Suppressor macrophage (primary cell): ENCODE measurements around the gene HTR3B.
"Not testable (repeated sequence)": the region's sequence is repeated elsewhere in the genome, so short reads cannot be mapped to it uniquely, and the experiment has no call there.

ENCODE experiments used
- DNase-seq, 4 experiments: peaks; one replicate each; pipeline ENCODE4 v3.0.0-alpha.2; 2020 to 2022
- total RNA-seq, 17 experiments: gene quantifications; one replicate each; lab custom pipeline; 2026; ENCODE audit warnings: mixed read lengths in 6 of 17, inconsistent platforms in 3 of 17; lab: John Stamatoyannopoulos, UW

HTR3B gene, protein sequence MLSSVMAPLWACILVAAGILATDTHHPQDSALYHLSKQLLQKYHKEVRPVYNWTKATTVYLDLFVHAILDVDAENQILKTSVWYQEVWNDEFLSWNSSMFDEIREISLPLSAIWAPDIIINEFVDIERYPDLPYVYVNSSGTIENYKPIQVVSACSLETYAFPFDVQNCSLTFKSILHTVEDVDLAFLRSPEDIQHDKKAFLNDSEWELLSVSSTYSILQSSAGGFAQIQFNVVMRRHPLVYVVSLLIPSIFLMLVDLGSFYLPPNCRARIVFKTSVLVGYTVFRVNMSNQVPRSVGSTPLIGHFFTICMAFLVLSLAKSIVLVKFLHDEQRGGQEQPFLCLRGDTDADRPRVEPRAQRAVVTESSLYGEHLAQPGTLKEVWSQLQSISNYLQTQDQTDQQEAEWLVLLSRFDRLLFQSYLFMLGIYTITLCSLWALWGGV
- total RNA-seq, result 0 to 3.1 (median 0) reads per million in 17 experiments

DNA sequence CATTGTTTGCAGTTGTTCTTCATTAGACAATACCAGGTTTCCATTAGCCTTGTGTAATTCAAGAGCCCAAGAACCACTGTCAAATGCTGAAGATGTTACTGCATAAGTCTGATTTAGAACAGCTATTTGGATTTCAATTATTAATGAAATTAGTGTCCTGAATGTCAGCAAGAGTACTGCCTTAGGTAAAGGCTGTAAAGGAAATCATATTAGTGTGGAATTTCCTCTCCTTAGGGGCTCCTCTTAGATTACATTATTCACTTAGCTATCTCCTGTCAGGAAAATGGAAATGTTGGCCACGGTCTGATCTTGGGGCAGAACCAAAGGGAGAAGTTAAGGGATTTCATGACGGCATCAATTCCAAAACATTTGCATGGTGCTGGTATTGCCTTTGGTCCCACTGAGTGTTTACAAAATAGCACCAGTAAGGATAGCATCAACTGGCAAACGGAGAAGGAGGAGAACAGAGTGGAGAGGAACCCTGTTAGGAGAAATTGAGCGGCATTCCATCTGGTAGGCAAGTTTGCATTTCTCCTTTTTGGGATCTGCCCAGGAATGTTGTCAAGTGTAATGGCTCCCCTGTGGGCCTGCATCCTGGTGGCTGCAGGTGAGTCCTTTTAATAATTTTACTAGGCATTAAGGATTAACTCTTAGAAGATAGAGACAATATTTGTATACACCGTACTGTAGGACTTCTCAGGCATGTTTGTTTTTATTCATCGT is at the start of gene HTR3B:
Gene HTR3B (plus strand): TSS at position 418 of the 723 bp plus-strand sequence. CDS start 138 bp downstream, at position 556.
- no peak for DNase-seq

DNA sequence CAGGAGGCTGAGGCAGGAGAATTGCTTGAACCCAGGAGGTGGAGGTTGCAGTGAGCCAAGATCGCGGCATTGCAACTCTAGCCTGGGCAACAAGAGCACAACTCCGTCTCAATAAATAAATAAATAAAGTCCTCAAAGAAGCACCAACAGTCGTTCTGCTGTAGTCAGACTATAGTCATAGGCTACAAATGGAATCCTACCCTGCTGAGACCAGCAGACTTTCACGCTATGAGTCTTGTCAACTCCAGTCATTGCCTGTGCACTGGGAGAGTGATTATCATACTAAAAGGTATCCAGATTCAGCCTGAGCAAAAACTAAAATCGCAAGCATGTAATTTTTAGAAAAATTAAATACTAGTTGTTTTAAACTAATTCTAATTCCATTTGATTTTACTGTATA is 48.8 kb upstream of the HTR3B start:
- DNase-seq, result no peak

DNA sequence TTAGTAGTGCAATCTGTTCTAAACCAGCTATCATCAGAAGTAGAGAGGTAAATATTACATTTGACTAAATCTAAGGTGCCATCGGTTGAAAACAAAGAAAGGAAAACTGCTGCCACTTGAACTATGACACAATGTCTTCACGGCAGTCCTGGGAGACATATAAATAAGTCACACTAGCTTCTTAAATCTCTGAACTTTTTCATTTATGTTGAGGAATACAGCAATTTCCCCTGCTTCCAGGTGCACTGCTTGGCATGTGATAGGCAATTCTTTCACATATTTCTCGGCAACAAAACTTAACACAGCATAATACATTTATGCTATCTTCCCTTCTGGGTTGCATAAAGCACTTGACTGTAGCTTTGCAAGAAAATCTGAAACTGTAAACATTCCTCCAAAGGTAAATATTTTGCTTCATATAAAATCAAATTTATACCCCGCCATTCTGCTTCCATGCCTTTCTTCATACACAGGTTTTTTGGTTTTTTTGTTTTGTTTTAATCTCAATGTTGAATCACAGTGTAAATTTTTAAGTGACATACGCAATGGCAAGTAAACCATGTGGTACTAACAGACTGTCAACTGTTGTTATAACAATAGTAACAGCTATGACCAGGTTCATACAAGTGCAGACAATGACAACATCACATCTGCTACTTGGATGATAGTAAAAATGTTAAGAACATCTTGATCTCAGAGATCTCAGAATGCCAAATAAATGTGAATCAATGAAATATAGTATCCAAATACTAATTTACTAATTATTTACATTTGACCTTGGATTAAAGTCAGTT is 47.4 kb upstream of the HTR3B start:
- no peak for DNase-seq

DNA sequence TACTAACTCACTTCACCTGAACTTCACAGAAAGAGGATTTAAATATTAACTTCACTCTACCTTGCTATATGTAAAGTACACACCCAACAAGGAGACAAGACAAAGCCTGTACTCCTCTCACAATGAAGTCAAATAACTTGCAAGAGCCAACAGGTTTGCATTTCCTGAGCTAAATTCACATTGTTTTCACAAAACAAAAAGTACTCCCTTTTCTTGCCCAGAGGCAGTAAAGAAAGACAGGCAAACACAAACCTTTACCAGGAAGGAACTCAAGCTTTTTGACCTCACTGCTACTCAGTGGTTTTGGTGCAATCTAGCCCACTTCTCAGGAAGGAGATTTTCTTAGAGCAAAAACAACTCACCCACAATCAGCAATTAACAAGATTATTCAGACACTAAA is 44.9 kb upstream of the HTR3B start:
- DNase-seq, result no peak

DNA sequence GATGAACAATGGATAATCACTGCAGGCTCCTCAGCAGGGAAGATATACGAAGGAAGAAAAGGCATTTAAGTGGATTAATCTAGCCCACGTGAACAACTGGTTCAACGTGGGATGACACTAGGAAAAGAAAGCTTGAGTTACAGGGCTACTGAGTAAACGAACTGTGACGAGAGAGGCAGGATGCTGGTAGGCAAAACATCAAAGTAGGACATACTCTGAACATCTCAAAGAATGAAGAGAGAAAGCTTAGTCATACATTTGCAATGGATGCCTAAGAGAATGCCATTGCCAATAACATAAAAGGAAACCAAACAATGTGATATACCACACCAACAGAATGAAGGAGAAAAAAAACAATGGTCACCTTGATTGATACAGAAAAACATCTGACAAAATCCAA is 42.2 kb upstream of the HTR3B start:
- no peak for DNase-seq

DNA sequence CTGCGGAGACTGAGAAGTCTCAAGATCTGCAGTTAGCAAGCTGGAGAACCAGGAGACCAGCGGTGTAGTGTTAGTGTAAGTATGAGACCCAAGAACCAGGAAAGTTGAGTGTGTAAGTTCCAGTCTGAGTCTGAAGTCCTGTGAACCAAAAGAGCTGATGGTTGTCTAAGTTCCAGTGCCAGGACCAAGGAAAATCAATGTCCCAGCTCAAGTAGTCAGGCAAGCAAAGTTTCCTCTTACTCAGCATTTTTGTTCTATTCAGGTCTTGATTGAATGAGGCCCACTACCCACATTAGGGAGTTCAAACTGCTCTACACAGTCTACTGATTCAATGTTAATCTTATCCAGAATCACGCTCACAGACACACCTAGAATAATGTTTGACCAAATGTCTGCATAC is 40.2 kb upstream of the HTR3B start:
- DNase-seq, result no peak

- no peak for DNase-seq
Observed at GRCh38 chr11:113865873-113866272, 38.7 kb upstream of the HTR3B start.

DNA sequence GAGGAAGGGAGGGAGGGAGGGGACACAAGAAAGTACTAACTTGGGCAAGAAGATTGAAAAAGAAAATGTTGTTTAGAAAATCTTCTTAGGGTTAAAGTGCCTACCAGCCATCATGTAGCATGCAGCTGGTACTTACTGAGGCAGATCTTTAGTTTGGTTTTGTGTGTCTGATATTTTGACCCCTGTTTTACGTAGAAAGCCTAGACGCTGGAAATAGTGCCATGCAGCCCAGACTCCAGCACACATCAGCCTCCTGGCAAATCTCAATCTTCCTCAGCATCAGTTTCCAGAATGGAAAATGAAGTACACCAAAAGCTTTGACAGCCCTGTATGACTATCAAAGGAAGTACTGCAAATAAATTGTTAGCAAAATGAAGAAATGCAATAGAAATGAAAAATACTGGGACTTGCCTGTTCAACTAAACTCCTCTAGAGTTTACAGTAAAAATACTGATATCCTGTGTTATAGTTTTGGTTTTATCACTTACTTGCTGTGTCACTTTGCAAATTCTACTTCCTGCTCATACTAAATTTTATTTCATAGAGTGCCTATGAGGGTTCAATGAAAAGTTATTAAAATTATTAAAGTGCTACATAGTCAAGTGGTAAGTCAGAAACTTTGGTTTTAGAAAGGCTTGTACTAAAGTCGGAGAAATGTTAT is 36.6 kb upstream of the HTR3B start:
- no peak for DNase-seq

DNA sequence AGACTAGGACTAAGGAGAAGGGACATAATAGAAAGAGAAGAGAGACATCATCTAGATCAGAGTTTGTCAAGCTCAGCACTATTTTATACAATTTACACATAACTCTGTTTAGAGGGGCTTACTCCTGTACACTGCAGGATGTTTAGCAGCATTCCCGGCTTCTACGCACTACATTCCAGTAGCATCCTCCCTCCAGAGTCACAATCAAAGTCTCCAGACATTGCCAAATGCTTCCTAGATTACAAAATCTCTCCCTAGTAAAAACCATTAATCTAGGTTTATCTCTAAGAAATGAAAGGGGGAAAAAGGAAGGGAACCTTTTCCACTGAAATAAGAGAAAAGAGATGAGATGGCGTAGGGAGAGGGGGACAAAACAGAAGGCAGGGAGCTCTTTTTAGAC is 33.3 kb upstream of the HTR3B start:
- DNase-seq, result no peak

- no peak for DNase-seq
Observed at GRCh38 chr11:113873236-113873626, 31.4 kb upstream of the HTR3B start.

GRCh38 chr11:113874096-113874495 is 30.5 kb upstream of the HTR3B start:
- no peak for DNase-seq

- peak in 3 of 4 experiments; percentile 2 to 14 (median 6) for DNase-seq
Observed at GRCh38 chr11:113874581-113875233, 29.9 kb upstream of the HTR3B start.

DNA sequence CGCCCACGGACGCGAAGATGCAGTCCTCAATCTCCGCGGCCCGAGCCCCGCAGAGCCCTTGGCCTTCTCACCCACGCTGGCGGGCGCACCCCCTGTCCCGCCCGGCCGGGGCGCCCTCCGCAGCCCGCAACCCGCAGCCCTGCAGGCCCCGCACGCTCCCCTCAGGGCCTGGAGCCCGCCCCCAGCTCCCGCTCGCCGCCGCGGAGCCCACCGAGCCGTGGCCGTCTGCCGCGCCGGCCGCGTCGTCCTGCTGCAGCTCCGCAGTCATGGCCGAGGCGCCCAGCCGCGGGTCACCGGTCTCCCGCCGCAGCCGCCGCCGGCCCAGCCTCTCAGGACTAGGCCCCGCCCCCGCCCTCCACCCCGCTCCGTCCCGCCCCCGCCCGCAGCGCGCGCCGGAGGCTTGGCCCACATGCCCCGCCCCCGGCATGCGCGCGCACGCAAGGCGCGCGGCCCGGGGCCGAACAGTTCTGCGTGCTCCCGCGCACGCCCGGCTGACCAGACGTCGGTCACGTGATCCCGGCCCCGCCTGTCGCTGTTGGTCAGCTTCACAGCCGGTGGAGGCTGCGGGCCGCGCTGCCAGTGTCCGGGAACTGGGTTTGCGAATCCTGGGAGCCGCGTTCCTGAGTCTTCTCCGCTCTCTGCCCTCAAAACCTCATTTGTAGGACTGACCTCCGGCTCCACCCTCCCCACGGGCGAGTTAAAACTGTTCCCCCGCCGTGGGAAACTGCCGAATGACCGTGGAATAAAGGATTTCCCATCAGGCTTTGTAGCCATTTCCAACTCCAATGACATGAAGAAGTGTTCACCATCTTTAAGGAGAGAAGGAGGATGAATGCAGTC is 29.1 kb upstream of the HTR3B start, which contains the start of gene USP28:
Gene USP28 (minus strand): TSS at position 339 of the 840 bp plus-strand sequence. CDS start 71 bp downstream, at position 268.
- peak; percentile 98 to 100 (median 100) for DNase-seq

DNA sequence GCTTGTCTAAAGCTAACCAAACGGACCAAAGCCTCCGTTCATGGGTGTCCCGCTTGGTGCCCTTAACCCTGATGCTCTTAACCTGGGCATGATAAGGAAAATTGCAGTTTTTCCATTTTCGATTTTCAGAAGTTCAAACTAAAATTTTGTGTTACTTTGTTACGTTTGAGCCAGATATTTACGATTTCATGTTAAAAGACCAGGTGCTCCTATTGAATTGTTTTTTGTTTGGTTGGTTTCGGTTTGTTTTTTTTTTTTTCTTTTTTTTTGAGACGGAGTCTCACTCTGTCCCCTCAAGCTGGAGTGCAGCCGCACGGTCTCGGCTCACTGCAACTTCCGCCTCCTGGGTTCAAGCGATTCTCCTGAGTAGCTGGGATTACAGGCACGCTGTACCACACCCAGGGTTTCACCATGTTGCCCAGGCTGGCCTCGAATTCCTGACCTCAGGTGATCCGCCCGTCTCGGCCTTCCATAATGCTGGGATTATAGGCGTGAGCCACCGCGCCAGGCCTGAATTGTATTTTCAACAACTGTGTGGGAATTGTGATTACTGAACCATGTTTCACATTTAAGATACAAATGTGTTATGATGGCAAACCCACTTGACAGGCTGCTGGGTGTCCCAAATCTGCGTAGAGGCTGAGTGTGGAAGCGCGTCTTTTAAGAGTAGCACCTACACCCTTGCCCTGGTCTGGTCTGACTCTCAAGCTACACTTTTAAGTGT is 28.4 kb upstream of the HTR3B start:
- DNase-seq, result no peak

- DNase-seq, result no peak
Observed at GRCh38 chr11:113876798-113877669, 27.6 kb upstream of the HTR3B start.

DNA sequence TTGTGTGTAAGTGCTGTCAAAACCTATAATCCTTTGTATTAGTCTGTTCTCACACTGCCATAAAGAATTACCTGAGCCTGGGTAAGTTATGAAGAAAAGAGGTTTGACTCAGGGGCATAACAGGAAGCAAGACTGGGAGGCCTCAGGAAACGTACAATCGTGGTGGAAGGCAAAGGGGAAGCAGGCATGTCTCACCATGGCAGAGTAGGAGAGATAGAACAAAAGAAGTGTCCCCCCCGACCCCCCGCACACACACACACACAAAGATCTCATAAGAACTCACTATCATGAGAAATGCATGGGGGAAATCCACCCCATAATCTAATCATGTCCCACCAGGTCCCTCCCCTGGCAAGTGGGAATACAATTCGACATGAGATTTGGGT is 26.9 kb upstream of the HTR3B start:
- peak in 2 of 4 experiments; percentile 7 to 13 for DNase-seq

- not testable (repeated sequence) for DNase-seq
Observed at GRCh38 chr11:113879446-113879845, 25.1 kb upstream of the HTR3B start.

- DNase-seq, result no peak
Observed at GRCh38 chr11:113880971-113881370, 23.6 kb upstream of the HTR3B start.

- DNase-seq, result no peak
Observed at GRCh38 chr11:113881856-113882255, 22.7 kb upstream of the HTR3B start.
